ENCODE measurements around the gene AP1M1.

AP1M1 gene

DNA sequence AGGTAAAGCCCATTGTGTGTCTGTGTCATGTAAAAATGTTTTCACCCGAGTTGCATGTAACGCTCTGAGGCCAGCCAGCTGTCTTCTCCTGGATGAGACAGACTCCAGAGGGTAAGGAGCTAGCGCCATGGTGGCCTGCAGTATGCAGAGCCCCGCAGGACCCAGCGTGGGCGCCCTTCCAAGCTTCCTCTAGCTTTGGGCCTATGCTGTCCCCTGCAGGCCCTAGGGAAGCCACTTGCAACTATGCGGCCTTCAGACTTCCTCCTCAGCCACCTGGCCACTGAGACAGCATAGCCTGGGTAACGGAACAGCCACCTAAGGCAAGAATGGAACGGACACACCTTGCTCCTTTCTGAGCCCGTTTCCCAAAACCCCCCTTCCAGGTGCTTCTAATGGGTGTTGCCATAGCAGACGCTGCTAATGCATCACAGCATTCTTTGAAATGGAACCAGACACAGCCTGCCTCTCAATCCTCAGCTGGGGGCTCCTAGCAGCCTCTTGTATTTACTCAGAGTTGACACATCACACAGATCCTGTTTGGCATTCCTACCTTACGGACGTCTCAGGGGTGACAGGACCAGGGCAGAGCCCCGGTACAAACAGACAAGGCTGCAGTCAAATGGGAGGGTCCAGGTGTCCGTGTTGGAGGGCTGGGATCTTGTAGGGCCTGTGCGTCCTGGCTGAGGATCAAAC is 6.3 kb upstream of the AP1M1 start:
- in situ Hi-C loops (cut with HindIII; ENCODE audit: low sequenced_read_pairs): no loop called here
- no peak overlapping the region for H3K4me3 ChIP-seq (ENCODE audit: low read depth, low read length)
- no peak for DNase-seq (ENCODE audit: low read depth)
- TF ChIP-seq, protein P1, sequence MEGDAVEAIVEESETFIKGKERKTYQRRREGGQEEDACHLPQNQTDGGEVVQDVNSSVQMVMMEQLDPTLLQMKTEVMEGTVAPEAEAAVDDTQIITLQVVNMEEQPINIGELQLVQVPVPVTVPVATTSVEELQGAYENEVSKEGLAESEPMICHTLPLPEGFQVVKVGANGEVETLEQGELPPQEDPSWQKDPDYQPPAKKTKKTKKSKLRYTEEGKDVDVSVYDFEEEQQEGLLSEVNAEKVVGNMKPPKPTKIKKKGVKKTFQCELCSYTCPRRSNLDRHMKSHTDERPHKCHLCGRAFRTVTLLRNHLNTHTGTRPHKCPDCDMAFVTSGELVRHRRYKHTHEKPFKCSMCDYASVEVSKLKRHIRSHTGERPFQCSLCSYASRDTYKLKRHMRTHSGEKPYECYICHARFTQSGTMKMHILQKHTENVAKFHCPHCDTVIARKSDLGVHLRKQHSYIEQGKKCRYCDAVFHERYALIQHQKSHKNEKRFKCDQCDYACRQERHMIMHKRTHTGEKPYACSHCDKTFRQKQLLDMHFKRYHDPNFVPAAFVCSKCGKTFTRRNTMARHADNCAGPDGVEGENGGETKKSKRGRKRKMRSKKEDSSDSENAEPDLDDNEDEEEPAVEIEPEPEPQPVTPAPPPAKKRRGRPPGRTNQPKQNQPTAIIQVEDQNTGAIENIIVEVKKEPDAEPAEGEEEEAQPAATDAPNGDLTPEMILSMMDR (IDR thresholded peaks at IDR 0.05; ENCODE audit: low read depth, low read length, missing control alignments): no peak

DNA sequence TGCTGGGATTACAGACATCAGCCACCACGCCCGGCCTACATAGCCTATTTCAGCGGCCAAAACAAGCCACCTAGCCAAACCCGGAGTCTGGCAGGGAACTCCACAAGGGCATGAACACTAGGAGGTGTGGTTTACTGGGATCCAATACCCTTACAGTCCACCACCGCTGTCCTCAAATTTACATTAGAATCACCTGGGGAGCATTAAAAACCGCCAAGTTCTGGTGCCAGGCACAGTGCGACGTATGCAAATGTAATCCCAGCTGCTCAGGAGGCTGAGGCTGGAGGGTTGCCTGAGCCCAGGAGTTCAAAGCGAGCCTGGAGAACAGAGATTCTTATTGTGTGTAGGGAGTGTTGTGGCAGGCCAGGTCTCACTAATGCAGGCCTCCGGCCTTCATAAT is 4.2 kb upstream of the AP1M1 start:
- TF ChIP-seq, protein P1 (IDR thresholded peaks at IDR 0.05; ENCODE audit: low read depth, low read length, missing control alignments): no peak
- no peak overlapping the region for H3K4me3 ChIP-seq (ENCODE audit: low read depth, low read length)
- DNase-seq (ENCODE audit: low read depth): no peak
- in situ Hi-C loops (cut with HindIII; ENCODE audit: low sequenced_read_pairs): no loop called here

DNA sequence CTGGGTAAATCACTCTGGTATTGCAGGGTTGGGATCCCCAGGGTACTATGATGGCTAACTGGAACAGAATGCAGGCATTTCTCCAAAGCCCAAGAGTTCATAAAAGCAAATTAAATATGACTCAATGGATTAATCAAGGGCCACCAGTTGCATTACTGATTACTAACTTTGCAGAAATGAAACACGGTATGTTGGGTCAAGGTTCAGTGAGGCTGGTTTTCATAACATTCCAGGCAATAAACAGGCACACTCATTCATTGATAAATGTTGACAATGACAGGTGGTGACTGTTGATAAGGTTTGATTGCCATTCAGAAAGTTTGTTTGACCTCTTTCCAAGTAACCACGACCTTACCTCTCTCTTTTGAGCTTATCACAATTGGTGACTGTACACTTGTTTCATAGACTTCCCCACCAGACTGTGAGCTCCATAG is 506 bp upstream of the AP1M1 start:
- TF ChIP-seq, protein P1 (IDR thresholded peaks at IDR 0.05; ENCODE audit: low read depth, low read length, missing control alignments): no peak
- in situ Hi-C loops (cut with HindIII; ENCODE audit: low sequenced_read_pairs): no loop called here
- peak; percentile 55 for DNase-seq (ENCODE audit: low read depth)
- peak overlapping the region; percentile 100 for H3K4me3 ChIP-seq (ENCODE audit: low read depth, low read length)

DNA sequence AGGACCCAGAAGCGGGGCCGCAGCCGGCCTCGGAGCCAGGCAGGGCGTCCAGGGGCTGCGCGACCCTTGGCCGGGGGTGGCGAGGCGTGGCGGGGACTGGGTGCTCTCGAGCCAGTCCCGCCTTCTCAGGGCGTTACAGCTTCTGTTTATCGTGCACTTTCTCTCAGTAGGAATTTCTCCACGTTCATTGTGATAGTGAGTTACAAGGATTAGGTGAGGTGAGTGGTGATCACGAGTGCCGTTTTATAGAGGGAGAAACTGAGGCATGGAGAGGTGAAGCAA is 600 bp downstream of the AP1M1 start:
- in situ Hi-C loops (cut with HindIII; ENCODE audit: low sequenced_read_pairs): no loop called here
- no peak for DNase-seq (ENCODE audit: low read depth)
- H3K4me3 ChIP-seq (ENCODE audit: low read depth, low read length): peak overlapping the region; percentile 100
- TF ChIP-seq, protein P1 (IDR thresholded peaks at IDR 0.05; ENCODE audit: low read depth, low read length, missing control alignments): no peak

DNA sequence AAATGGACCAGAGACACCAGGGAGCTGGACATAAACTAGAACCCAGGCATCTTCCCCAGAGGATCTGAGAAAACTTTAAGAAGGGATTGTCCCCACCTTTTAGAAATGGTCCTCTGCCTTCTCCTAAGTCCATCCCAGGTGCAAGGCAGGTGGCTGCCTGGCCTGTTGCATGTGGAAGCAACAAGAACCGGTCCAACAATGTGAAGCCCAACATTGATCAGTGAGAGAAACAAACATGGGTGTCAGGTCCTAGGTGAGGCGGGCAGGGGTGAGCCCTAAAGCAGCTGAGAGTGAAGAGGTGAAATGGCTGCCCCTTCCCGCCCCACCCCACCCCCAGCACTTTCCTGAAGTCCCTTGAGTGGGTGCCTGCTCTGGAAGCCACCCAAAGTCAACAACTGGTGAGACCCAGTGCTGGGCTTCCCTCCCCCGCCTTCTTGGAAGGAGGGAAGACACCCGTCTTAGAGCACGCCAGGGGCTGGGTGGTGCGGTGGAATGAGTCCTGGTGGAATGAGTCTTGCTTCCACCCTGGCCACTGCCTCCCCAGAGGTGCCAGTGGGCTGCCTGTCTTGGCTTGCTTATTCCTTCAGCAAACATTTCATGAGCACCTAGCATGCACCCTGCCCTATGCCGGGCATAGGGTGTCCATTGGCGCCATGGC is 1.7 kb downstream of the AP1M1 start:
- no peak overlapping the region for H3K4me3 ChIP-seq (ENCODE audit: low read depth, low read length)
- in situ Hi-C loops (cut with HindIII; ENCODE audit: low sequenced_read_pairs): no loop called here
- DNase-seq (ENCODE audit: low read depth): no peak

DNA sequence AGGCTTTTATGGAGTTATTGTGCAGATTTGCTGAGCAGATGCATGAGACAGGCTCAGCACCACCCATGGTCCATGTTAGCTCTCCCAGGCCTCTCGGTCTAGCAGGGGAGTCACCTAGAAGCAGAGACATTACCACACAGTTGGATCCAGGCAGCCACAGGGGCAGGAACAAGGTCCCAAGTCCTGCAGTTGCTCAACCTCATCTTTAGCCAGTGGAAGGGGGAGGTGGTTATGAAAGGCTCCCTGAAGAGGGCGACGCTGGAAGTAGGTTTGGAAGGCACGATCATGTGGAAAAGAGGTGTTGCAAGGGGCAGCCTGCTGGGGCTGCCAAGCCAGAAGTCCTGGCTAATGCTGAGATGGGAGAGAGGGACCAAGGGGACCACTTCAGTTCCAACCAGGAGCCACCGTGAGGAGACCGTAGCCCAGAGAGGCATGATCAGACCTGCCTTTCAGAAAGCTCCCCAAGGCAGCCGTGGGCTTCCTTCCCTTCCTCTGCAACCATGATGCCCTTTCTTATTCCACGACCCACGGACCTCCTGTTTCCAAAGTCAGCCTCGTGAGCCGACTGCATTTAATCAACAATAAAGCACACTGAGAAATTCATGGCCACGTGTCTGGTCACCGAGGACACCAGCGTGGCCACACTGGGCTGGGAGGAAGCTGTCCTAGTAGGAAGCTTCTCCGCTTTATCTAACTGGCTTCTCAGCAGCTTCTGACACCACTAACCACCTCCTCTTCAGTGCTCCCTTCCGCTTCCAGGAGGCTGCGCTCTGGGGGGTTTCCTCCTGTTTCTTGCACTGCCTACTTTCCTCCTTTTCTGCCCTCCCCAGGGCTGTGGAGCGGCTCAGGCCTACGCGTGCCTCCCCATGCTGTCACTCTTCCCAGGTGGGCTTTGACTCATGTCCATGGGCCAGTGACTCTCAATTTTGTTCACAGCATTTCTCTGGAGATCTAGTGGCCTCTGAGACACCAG is 2.6 kb downstream of the AP1M1 start:
- no peak for DNase-seq (ENCODE audit: low read depth)
- TF ChIP-seq, protein P1 (IDR thresholded peaks at IDR 0.05; ENCODE audit: low read depth, low read length, missing control alignments): no peak
- no peak overlapping the region for H3K4me3 ChIP-seq (ENCODE audit: low read depth, low read length)
- in situ Hi-C loops (cut with HindIII; ENCODE audit: low sequenced_read_pairs): no loop called here

More for the DNA sequence above, 1.7 kb downstream of the AP1M1 start:
- TF ChIP-seq, protein P1 (IDR thresholded peaks at IDR 0.05; ENCODE audit: low read depth, low read length, missing control alignments): no peak
